DOHH2 (cell line): Measurements from ENCODE around the gene MAB21L1.

ENCODE experiments used
- H3F3A ChIP-seq: fragments of 200-600 bp; sonication (generic), shearing (Covaris generic); 2 replicates; pipeline ENCODE4 v1.6.0; 2016; ENCODE audit warnings: antibody characterized with exemption, mild to moderate bottlenecking; ENCODE audit not compliant: control insufficient read depth, insufficient read depth
- H3K27ac ChIP-seq: fragments of 200-600 bp; sonication (generic); 2 replicates; pipeline ENCODE4 v1.5.1; 2014; ENCODE audit warnings: low read depth, mild to moderate bottlenecking, low read length, moderate library complexity
- H3K27me3 ChIP-seq: fragments of 200-600 bp; sonication (generic); 2 replicates; pipeline ENCODE4 v1.6.1; 2014; ENCODE audit warnings: mild to moderate bottlenecking, low read length, mixed read lengths; ENCODE audit not compliant: control insufficient read depth
- H3K36me3 ChIP-seq: fragments of 200-600 bp; sonication (generic); 2 replicates; pipeline ENCODE4 v1.6.1; 2014; ENCODE audit warnings: mild to moderate bottlenecking, low read length, moderate library complexity, mixed read lengths; ENCODE audit not compliant: control insufficient read depth
- H3K4me1 ChIP-seq: fragments of 200-600 bp; sonication (generic); 2 replicates; pipeline ENCODE4 v1.6.1; 2014; ENCODE audit warnings: mild to moderate bottlenecking, low read length, mixed read lengths; ENCODE audit not compliant: control insufficient read depth
- H3K4me2 ChIP-seq: fragments of 200-600 bp; sonication (generic); 2 replicates; pipeline ENCODE4 v1.6.0; 2014; ENCODE audit warnings: mild to moderate bottlenecking, low read length, moderate library complexity
- H3K4me3 ChIP-seq: fragments of 200-600 bp; sonication (generic); 2 replicates; pipeline ENCODE4 v1.5.1; 2014; ENCODE audit warnings: mild to moderate bottlenecking, low read length, mixed read lengths
- H3K79me2 ChIP-seq: fragments of 200-600 bp; sonication (generic); 2 replicates; pipeline ENCODE4 v1.6.1; 2014; ENCODE audit warnings: mild to moderate bottlenecking, low read length, mixed read lengths; ENCODE audit not compliant: control insufficient read depth
- H3K9me2 ChIP-seq: fragments of 200-600 bp; sonication (generic); replicated peaks from 2 replicates; pipeline ENCODE4 v1.6.1; 2014; ENCODE audit warnings: mild to moderate bottlenecking, low read length, mixed read lengths; ENCODE audit not compliant: control insufficient read depth
- H3K9me3 ChIP-seq: fragments of 200-600 bp; sonication (generic); 2 replicates; pipeline ENCODE4 v1.6.1; 2014; ENCODE audit warnings: antibody characterized with exemption, low read length, mixed read lengths; ENCODE audit not compliant: control insufficient read depth, insufficient read depth
- H4K20me1 ChIP-seq: fragments of 200-600 bp; sonication (generic); 2 replicates; pipeline ENCODE4 v1.6.0; 2014; ENCODE audit warnings: low read depth, mild to moderate bottlenecking, antibody characterized with exemption, low read length, moderate library complexity; ENCODE audit not compliant: control insufficient read depth, insufficient read depth
- CTCF ChIP-seq: fragments of 200-600 bp; sonication (generic); IDR thresholded peaks from one replicate; pipeline ENCODE4 v1.5.1; 2014; ENCODE audit warnings: antibody characterized with exemption, mild to moderate bottlenecking, low read depth, low read length; ENCODE audit not compliant: poor library complexity, severe bottlenecking
- EZH2phosphoT487 ChIP-seq: fragments of 200-600 bp; sonication (generic); IDR thresholded peaks from 2 replicates; pipeline ENCODE4 v1.6.1; 2017; ENCODE audit warnings: borderline replicate concordance, mild to moderate bottlenecking, antibody characterized with exemption, low read length, moderate library complexity, mixed read lengths

Gene MAB21L1

GRCh38 chr13:35478271-35479037, 2.0 kb upstream of the MAB21L1 start:
- H3K27me3 ChIP-seq = no peaks in the 10 kb centered on the region
- peak overlapping the region; percentile 90 for H3K4me2 ChIP-seq

GRCh38 chr13:35477386-35477946, 977 bp upstream of the MAB21L1 start:
- Histone ChIP-seq H3K4me2 (peak overlapping the region; percentile 90), H3K9me2 (no peaks in the 10 kb centered on the region), H3K79me2 (peaks cover 88% of the 10 kb centered on the region), H3K4me1 (peaks cover 72% of the 10 kb centered on the region), H3K27me3 (no peaks in the 10 kb centered on the region), H3K27ac (peak overlapping the region; percentile 96), H3K36me3 (peaks cover 60% of the 10 kb centered on the region), H3K9me3 (peaks cover 23% of the 10 kb centered on the region), H3F3A (peaks cover 67% of the 10 kb centered on the region), H4K20me1 (no peaks in the 10 kb centered on the region), H3K4me3 (peak overlapping the region; percentile 88)
- TF ChIP-seq CTCF = no peak
- TF ChIP-seq EZH2phosphoT487 = no peak

More at GRCh38 chr13:35478271-35479037, 2.0 kb upstream of the MAB21L1 start:
- H3K27ac ChIP-seq = peak overlapping the region; percentile 96
- peaks cover 53% of the 10 kb centered on the region for H3K36me3 ChIP-seq
- H3K9me2 ChIP-seq = no peaks in the 10 kb centered on the region
- H3K4me3 ChIP-seq = peak overlapping the region; percentile 88
- peaks cover 60% of the 10 kb centered on the region for H3F3A ChIP-seq
- peaks cover 21% of the 10 kb centered on the region for H3K9me3 ChIP-seq
- peaks cover 91% of the 10 kb centered on the region for H3K79me2 ChIP-seq
- no peaks in the 10 kb centered on the region for H4K20me1 ChIP-seq
- H3K4me1 ChIP-seq = peaks cover 82% of the 10 kb centered on the region
- no peak for TF ChIP-seq EZH2phosphoT487
- no peak for TF ChIP-seq CTCF

- no peak for TF ChIP-seq CTCF
- no peak for TF ChIP-seq EZH2phosphoT487
- H3F3A ChIP-seq = peaks cover 68% of the 10 kb centered on the region
- no peaks in the 10 kb centered on the region for H3K27me3 ChIP-seq
- peaks cover 72% of the 10 kb centered on the region for H3K79me2 ChIP-seq
- H3K27ac ChIP-seq = peak overlapping the region; percentile 96
- no peaks in the 10 kb centered on the region for H4K20me1 ChIP-seq
- peaks cover 44% of the 10 kb centered on the region for H3K9me3 ChIP-seq
- peaks cover 53% of the 10 kb centered on the region for H3K4me1 ChIP-seq
- H3K36me3 ChIP-seq = peaks cover 67% of the 10 kb centered on the region
- H3K4me2 ChIP-seq = peak overlapping the region; percentile 90
- H3K9me2 ChIP-seq = no peaks in the 10 kb centered on the region
- peak overlapping the region; percentile 88 for H3K4me3 ChIP-seq
These were observed 1.1 kb downstream of the MAB21L1 start for GRCh38 chr13:35475212-35475959.
